ENCODE data around the gene TAP1. TPM values are rescaled to one million over a fixed set of nuclear protein-coding genes. Genes with fewer than 3 reads are reported as not detected.

Gene TAP1
- total and polyA plus RNA-seq, 2 of the 8 experiments (the other 6 are each of a cell fraction or from before 2014, with no cell fraction given): 16.8 to 22.0 TPM

GRCh38 chr6:32830017-32830416 is 23.5 kb downstream of the TAP1 start:
- ChIA-PET CTCF (ENCODE audit: partially characterized antibody) (interaction anchor here (2.8 kb wide), 1 partner anchor 118 kb away, joined by 8 read pairs; no protein-coding TSS in a partner anchor), POLR2A (ENCODE audit: partially characterized antibody) (interaction anchor here (5.4 kb wide), 1 partner anchor 8 kb away, joined by 21 read pairs; the partner anchor contains the start of gene TAP2)
- Histone ChIP-seq H2BK5ac (ENCODE audit: low read depth, low read length) (no peak overlapping the region), H3K4me3 (ENCODE audit: extremely low read depth in 1 of 4, insufficient read depth in 2 of 4, low read depth in 3 of 4, low read length in 4 of 4) (no peak overlapping the region), H3K79me2 (ENCODE audit: control insufficient read depth in 1 of 2, insufficient read depth in 2 of 2, low read length in 2 of 2) (no peaks in the 10 kb centered on the region), H3K4me1 (replicated peaks in 1 of 4; ENCODE audit: control insufficient read depth in 3 of 4, insufficient read depth in 4 of 4, low read length in 3 of 4) (peaks cover 0 to 4% (median 0%) of the 10 kb centered on the region in 4 experiments; a peak in 1 of 7 replicates), H3K9ac (replicated peaks in 1 of 4; ENCODE audit: extremely low read depth in 1 of 4, low read depth in 3 of 4, low read length in 3 of 4) (no peak overlapping the region), H3K36me3 (ENCODE audit: control insufficient read depth in 2 of 4, insufficient read depth in 4 of 4, low read length in 3 of 4) (peaks cover 0 to 2% (median 0%) of the 10 kb centered on the region in 4 experiments; a peak in 4 of 8 replicates), H2BK120ac (replicated peaks; ENCODE audit: low read depth, low read length) (no peak overlapping the region), H2AK5ac (ENCODE audit: low read depth, low read length) (no peak overlapping the region), H3K27me3 (replicated peaks in 1 of 4; ENCODE audit: control insufficient read depth in 3 of 4, extremely low read depth in 1 of 4, insufficient read depth in 3 of 4, low read length in 3 of 4) (no peaks in the 10 kb centered on the region), H3K9me3 (ENCODE audit: insufficient read depth in 2 of 2, low read depth in 1 of 2, low read length in 1 of 2) (no peaks in the 10 kb centered on the region), H3K23me2 (ENCODE audit: low read depth, low read length) (no peaks in the 10 kb centered on the region; the same call in 1 of the 2 replicates), H4K5ac (ENCODE audit: insufficient read length, low read depth, low read length) (no peak overlapping the region), H3K27ac (ENCODE audit: low read depth, low read length) (no peak overlapping the region), H4K20me1 (replicated peaks in 1 of 2; ENCODE audit: control insufficient read depth in 1 of 2, insufficient read depth in 2 of 2, low read length in 2 of 2) (no peaks in the 10 kb centered on the region), H3K14ac (ENCODE audit: insufficient read length) (no peak overlapping the region), H4K8ac (ENCODE audit: extremely low read depth, insufficient read depth, low read length) (no peak overlapping the region), H3K18ac (ENCODE audit: extremely low read depth, low read length) (no peak overlapping the region), H3K4ac (replicated peaks; ENCODE audit: insufficient read length, low read depth, low read length) (no peak overlapping the region), H2AFZ (ENCODE audit: low read length) (no peak overlapping the region), H2BK12ac (ENCODE audit: low read depth, low read length) (no peak overlapping the region), H3K56ac (replicated peaks; ENCODE audit: insufficient read length, low read depth, low read length) (no peak overlapping the region), H3K23ac (ENCODE audit: insufficient read length) (no peak overlapping the region), H4K91ac (replicated peaks; ENCODE audit: insufficient read length, low read length) (no peak overlapping the region), H2BK15ac (ENCODE audit: low read length) (no peak overlapping the region), H3K79me1 (ENCODE audit: low read depth, low read length) (no peaks in the 10 kb centered on the region), H3K4me2 (ENCODE audit: insufficient read depth in 1 of 2, low read depth in 2 of 2, low read length in 2 of 2) (no peak overlapping the region), H2BK20ac (ENCODE audit: low read length) (no peak overlapping the region)
- FAIRE-seq: no peak
- WGBS, 2 experiments (ENCODE audit: extremely low coverage in 1 of 2, insufficient coverage in 1 of 2, insufficient read length in 1 of 2, insufficient replicate concordance in 2 of 2, low coverage in 1 of 2, low lambda C conversion rate in 2 of 2, missing lambda C conversion rate in 1 of 2): 90% methylated on average over 5 of the region's 5 CpGs; no CpG with 5 or more reads in 1 of the 2 experiments
- no peak for TF ChIP-seq EGR1 (IDR thresholded peaks at IDR 0.05; ENCODE audit: borderline replicate concordance, low read depth, low read length)
- TF ChIP-seq, protein P1, sequence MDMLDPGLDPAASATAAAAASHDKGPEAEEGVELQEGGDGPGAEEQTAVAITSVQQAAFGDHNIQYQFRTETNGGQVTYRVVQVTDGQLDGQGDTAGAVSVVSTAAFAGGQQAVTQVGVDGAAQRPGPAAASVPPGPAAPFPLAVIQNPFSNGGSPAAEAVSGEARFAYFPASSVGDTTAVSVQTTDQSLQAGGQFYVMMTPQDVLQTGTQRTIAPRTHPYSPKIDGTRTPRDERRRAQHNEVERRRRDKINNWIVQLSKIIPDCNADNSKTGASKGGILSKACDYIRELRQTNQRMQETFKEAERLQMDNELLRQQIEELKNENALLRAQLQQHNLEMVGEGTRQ (IDR thresholded peaks at IDR 0.05; ENCODE audit: low read length): no peak
- TF ChIP-seq RFX5 (IDR thresholded peaks at IDR 0.05; ENCODE audit: borderline replicate concordance, low read depth, low read length): no peak
- no peak for TF ChIP-seq YY1 (IDR thresholded peaks at IDR 0.05; ENCODE audit: low read depth, low read length)
- TF ChIP-seq SIX5 (IDR thresholded peaks at IDR 0.05; ENCODE audit: low read depth, low read length): no peak
- TF ChIP-seq SRF (IDR thresholded peaks at IDR 0.05; ENCODE audit: low read depth, low read length): no peak
- TF ChIP-seq SUZ12 (IDR thresholded peaks at IDR 0.05; ENCODE audit: low read length): no peak
- no peak for TF ChIP-seq CHD2 (IDR thresholded peaks at IDR 0.05; ENCODE audit: low read length)
- no peak for TF ChIP-seq SP4 (IDR thresholded peaks at IDR 0.05; ENCODE audit: low read length)
- TF ChIP-seq GTF2F1 (IDR thresholded peaks at IDR 0.05; ENCODE audit: borderline replicate concordance, low read depth, low read length): no peak
- TF ChIP-seq HDAC6 (IDR thresholded peaks at IDR 0.05; ENCODE audit: low read depth, low read length): no peak
- TF ChIP-seq KDM5A (IDR thresholded peaks at IDR 0.05; ENCODE audit: low read length): no peak
- no peak for TF ChIP-seq NANOG (IDR thresholded peaks at IDR 0.05; ENCODE audit: insufficient read depth, low read depth, low read length, poor library complexity, severe bottlenecking)
- no peak for DNase-seq (ENCODE audit: low read depth in 1 of 2, low spot score in 2 of 2)

Measured in H1 (cell line).